SK-N-DZ (cell line): ENCODE measurements around the gene MACF1.

Experiments used
- DNase-seq: peaks from one replicate; pipeline ENCODE4 v3.0.0-alpha.2; 2015; ENCODE audit warnings: low spot score

Gene MACF1

GRCh38 chr1:39393645-39394044, 189.2 kb downstream of the MACF1 start:
- DNase-seq, result no peak

DNA sequence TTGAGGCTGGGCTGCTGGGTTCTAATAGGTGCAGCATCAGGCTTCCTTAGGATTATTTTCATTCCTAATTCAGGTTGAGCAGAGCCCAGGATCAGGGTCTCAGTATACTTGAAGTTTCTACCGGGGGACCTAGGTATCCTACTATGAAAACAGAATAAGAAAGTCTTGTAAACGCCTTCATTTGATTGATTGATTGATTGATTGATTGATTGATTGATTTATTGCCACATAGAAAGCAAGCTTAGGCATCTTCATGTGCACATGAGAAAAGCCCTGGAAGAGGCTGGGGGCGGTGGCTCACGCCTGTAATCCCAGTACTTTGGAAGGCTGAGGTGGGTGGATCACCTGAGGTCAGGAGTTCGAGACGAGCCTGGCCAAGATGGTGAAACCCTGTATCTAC, 189.6 kb downstream of the MACF1 start:
- no peak for DNase-seq

DNA sequence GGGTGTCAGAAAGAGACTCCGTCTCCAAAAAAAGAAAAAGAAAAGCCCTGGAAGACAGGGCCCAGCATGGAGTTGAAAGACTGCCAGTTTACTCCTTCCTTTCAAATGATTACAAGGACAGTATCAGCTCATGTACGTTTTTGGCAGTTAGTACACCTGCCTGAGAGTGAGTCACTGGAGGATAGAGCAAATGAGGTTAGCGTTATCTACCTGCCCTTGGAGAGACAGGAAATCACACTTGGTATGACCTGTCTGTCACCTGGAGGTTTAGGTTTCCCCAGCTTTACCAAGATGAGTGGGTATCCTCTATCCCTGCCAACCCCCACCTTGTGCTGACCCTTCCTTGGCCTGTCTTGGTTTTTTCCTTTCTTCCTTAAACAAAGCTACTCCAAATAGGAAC, 190.1 kb downstream of the MACF1 start:
- no peak for DNase-seq

GRCh38 chr1:39395357-39395831, 190.9 kb downstream of the MACF1 start:
- DNase-seq, result no peak

DNA sequence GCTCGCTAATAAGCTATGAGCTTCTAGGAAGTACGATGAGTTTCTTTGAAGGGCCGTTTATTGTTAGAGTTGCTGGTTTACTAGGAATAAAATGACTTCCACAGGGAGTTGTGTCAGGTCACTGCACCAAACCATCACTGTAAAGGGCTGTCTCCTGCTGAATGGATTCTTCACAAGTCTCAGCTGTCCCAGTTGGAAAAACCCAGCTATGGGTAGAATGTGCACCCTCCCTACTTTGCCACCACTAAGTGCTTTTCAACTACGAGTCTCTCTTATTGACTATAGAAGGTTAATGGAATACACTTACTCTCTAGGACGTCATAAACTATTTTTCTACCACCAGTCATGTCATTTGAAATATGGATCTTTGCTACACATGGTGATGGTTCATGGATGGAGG, 192.2 kb downstream of the MACF1 start:
- DNase-seq, result no peak

GRCh38 chr1:39397487-39397886, 193.0 kb downstream of the MACF1 start:
- no peak for DNase-seq

DNA sequence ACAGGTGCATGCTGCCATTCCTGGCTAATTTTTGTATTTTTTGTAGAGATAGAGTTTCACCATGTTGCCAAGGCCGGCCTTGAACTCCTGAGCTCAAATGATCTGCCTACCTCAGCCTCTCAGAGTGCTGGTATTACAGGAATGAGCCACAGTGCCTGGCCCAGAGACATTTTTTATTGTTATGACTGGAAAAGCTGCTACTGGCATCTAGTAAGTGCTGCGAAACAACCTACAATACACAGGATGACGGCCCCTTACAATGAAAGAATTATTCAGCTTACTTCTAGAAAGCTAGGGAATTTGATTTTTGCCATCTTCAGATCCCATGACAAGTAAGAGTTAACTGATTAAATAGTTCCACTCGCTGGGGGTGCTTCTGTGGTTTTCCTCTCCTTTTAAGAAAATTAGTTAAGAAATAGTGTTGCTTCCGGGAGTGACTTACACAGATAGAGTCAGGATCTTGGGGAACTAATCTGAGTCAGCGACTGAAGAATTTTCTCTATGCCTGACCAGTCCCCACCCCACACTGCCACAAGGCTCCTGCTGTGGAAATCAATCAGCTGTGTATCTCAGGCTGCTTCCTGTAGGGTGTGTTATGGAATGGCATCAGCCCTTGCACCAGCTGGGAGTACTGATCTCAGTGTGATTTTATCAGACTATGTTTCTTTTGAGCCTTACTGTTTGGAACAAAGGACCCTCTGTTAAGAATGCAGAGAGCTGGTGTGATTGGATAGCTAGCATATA, 194.0 kb downstream of the MACF1 start:
- no peak for DNase-seq

GRCh38 chr1:39401106-39401505, 196.6 kb downstream of the MACF1 start:
- DNase-seq, result no peak

GRCh38 chr1:39404876-39405275, 200.4 kb downstream of the MACF1 start:
- DNase-seq, result no peak

DNA sequence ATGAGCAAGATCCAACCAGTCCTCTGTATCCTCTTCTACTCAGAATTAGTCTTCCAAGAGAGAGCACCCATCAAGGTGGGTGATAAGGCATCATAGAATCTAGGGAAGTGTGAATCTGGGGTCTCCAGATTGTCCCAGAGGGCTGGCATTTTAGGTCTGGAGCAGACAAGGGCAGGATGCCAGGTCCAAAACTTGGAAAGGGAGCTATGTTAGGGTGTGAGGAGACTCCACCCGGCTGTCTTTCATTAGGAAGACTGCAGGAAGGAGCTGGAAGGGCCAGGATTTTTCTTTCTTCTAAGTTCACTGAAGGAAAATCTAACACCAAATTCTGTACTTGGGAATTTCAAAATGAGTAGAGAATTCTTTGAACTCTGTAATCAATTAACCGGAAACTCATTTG, 200.9 kb downstream of the MACF1 start:
- no peak for DNase-seq

DNA sequence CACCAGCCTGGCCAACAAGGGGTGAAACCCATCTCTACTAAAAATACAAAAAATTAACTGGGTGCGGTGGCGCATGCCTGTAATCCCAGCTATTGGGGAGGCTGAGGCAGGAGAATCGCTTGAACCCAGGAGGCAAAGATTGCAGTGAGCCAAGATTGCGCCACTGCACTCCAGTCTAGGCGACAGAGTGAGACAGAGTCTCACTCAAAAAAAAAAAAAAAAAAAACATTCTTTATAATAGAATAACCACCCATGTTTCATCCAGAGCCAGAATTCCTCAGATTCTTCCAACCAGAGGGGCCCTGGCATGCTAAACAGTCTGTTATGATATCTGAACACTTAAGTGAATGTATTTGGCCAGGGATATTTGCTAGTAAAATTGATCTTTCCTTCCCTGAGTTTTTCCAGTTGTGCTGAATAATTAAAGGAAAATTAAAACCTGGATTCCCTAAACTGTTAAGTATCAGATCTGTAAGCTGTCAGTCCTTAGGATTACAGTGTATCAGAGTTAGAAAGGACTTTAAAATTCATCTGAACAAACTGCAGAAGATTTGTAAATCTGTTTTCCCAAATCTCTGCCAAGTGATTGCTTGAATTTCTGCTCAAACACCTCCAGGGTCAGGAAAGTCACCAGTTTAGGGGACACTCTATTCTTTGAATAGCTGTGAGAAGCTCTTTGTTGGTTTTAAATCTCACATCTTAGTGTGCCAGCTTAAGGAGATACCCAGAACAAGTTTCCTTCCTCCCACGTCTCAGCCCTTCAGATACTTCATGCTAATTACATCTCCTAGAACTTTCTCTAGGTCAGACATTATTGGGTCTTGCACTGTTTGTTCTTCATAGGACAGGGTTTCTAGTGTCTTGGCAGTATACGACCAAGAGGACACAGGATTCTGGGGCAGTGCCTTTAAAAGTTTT, 202.3 kb downstream of the MACF1 start:
- DNase-seq, result no peak

GRCh38 chr1:39407510-39407895, 203.0 kb downstream of the MACF1 start:
- no peak for DNase-seq

DNA sequence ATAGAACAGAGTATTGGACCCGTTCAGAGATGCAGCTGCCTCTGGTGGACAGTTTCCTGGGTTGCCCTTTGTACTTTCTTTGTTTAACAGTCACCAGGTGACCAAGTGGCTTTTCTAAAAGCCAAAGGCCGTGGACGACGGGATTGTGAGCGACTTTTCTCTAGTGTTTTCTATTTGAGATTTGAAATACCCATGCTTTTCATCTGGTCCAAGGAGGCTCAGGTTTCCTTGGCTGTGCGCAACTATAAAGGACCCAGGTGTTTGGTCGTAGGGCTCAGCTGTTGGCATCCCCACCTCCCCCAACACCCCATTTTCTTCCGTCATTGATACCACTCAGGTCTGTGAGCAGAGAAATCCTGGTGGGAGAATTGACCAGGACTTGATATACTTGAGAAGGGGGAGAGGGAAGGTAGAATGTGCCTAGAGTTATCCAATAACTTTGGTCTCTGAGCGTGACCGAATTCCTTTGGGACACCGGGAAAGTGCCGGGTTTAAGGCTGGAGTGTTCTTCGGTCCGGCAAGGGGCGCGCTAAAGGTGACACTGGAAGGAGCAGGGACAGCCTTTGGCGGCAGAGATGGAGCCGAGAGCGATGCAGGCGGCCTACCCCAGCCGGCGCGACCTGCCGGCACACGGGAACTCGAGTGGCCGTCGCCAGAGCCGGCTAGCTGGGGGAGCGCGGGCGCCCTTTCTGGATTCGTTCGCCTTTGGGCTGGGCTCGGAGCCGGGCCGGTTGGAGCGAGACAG, 203.6 kb downstream of the MACF1 start:
- DNase-seq, result no peak

DNA sequence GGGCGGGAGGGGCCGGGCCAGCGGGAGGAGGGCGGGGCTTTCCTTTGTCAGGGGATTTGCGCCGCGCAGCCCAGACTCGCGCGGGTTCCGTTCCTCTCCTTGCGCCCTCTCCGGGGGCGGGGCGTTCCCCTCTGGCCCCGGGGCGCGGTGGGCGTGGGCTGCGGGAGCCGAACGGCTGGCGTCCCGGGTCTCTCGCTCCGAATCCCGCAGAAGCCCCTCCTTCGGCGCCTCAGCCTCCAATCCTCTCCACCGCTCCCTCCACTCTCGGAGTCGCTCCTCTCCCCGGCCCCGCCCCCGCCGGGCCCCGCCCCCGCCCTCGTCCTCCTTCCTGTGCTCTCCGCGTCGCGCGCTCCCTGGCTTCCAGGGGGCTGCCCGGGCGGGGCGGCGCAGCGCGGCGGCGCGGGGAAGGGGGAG, 204.2 kb downstream of the MACF1 start:
- DNase-seq, result peak; percentile 96

DNA sequence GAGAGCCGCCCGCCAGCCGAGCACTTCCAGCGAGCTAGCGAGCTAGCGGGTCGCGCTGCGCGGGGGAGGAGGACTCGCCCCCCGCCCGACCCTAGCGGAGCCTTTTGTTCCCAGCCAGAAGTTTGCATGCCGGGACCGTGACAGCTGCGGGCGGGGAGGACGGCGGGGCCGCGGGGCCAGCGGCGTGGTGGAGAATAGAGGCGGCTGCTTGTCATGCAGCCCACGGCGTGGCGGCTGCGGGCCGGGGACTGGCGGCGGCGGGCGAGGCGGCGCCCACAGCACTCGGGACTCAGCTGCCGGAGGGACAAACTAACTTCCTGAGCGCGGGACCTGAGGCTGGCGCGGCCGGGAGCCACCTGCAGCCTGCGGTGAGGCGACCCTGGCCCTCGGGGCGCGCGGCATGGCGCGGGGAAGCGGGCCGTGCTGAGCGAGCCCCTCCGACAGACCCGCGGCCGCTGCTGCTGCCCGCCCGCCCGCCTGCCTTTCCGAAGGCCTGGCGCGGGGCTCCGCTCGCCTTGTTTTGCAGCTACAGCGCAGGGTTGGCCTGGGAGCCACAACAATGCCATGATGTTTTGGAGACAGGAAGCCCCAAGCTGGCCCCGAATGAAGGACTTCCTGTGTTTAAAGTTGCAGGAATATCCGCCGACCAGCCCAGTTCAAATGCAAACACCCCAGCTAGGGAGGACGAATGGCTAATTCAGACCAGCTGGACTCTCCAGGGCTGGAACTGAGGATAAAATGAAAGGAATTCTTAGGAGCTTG, 204.7 kb downstream of the MACF1 start:
- peak; percentile 17 for DNase-seq

DNA sequence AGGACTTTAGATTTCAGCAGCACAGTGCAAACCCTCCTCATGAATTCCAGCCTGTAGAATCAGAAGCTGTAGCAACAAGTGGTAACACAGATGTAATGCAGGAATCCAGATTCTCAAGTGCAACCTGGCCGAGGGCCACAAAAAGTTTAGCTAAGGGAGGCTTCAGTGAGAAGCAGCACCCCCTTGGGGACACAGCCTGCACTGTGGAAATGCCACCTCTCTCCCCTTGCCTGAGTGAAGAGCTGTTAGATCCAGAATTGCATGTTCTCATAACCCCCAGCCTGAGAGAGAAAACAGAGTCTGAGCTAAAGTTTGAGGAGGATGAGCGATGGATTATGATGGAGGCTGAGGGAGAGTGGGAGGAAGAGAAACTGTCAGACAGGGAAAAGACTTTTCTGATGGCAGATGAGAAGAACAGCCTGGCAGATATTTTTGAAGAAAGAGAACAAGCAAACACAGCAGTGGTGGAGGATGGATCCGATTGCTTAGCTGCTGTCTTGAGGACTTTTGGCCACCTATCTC, 206.5 kb downstream of the MACF1 start:
- DNase-seq, result peak; percentile 11

DNA sequence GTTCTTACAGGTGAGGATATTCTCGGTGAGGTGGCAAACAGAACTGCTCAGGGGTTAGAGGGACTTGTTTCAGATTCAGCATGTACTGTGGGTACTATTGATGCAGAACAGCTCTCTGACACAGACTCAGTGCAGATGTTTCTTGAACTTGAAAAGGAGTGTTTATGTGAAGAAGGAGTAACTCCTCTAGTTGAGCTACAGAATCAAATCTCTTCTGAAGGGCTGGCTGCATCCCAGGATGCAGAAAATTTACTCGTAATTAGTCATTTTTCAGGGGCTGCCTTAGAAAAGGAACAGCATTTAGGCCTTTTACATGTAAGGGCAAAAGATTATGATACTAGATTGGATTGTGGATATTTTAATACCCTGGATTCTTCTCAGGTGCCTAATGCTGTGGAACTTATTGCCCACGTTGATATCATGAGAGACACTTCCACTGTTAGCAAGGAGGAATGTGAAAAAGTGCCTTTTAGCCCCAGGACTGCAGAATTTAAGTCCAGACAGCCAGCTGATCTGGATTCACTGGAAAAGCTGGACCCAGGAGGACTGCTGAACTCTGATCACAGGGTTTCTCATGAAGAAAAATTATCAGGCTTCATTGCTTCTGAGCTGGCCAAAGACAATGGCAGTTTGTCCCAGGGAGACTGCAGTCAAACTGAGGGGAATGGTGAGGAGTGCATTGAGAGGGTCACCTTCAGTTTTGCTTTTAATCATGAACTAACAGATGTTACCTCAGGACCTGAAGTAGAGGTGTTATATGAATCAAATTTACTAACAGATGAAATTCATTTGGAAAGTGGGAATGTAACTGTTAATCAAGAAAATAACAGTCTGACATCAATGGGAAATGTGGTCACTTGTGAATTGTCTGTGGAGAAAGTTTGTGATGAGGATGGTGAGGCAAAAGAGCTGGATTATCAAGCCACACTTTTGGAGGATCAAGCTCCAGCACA, 207.3 kb downstream of the MACF1 start:
- DNase-seq, result no peak

DNA sequence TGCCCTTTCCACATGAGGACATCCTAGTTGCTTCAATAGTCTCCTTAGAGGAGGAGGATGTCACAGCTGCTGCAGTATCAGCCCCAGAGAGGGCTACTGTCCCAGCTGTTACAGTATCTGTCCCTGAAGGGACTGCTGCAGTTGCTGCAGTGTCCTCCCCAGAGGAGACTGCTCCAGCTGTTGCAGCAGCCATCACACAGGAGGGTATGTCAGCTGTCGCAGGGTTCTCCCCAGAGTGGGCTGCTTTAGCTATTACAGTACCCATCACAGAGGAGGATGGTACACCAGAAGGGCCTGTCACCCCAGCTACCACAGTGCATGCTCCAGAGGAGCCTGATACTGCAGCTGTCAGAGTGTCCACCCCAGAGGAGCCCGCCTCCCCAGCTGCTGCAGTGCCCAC, 208.4 kb downstream of the MACF1 start:
- DNase-seq, result no peak

DNA sequence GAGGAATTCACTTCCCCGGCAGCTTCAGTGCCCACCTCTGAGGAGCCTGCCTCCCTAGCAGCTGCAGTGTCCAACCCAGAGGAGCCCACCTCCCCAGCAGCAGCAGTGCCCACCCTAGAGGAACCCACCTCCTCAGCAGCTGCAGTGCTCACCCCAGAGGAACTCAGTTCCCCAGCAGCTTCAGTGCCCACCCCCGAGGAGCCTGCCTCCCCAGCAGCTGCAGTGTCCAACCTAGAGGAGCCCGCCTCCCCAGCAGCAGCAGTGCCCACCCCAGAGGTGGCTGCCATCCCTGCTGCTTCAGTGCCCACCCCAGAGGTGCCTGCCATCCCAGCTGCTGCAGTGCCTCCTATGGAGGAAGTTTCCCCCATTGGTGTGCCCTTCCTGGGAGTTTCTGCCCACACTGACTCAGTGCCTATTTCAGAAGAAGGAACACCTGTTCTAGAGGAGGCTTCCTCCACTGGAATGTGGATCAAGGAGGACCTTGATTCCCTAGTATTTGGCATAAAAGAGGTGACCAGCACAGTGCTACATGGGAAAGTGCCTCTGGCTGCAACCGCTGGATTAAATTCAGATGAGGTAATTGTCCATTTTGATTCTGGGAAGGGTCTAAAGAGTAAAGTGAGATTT, 209.5 kb downstream of the MACF1 start:
- DNase-seq, result no peak
